DMS153 (cell line): ENCODE measurements around the gene MYCBPAP.

Source experiments
- DNase-seq: peaks from one replicate; lab custom pipeline; 2025; lab: John Stamatoyannopoulos, UW

Gene MYCBPAP

GRCh38 chr17:50519141-50519834 lies 11.0 kb downstream of the MYCBPAP start:
- no peak for DNase-seq

- DNase-seq: no peak
Observed at GRCh38 chr17:50520483-50520882, 12.2 kb downstream of the MYCBPAP start.

GRCh38 chr17:50521514-50521913 lies 13.3 kb downstream of the MYCBPAP start:
- DNase-seq: no peak

DNA sequence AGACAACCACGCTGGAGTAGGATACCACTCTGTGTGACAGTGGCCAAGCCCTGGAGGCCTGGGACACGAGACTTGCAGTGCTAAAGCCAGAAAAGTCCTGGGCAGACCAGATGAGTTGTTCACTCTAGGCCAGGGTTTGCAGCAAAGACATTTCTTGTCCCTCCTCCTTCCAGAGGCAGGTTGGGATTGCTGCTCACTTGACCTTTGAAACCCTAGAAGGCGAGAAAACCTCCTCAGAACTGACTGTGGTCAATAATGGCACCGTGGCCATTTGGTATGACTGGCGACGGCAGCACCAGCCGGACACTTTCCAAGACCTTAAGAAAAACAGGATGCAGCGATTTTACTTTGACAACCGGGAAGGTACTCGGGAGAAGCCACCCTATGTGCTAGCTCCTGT lies 14.5 kb downstream of the MYCBPAP start:
- no peak for DNase-seq

DNA sequence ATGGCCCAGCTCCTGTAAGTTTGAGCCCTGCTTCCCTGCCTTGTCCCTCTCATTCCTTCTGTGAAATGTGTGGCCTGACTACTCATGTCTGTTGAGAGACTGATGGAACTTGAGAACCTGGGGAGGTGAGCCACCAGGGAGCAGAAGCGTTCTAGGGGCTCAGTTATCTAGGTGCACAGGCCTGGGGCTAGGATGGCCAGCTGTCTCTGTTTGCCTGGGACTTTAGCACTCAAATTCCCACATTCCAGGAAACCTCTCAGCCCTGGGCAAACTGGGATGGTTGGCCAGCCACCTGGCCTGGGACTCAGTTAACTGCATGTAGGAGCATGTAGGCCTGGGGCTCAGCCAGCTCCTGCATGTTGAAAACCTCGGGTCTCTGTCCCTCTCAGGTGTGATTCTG lies 15.0 kb downstream of the MYCBPAP start:
- no peak for DNase-seq

- DNase-seq: no peak
Observed at GRCh38 chr17:50524838-50525237, 16.6 kb downstream of the MYCBPAP start.

DNA sequence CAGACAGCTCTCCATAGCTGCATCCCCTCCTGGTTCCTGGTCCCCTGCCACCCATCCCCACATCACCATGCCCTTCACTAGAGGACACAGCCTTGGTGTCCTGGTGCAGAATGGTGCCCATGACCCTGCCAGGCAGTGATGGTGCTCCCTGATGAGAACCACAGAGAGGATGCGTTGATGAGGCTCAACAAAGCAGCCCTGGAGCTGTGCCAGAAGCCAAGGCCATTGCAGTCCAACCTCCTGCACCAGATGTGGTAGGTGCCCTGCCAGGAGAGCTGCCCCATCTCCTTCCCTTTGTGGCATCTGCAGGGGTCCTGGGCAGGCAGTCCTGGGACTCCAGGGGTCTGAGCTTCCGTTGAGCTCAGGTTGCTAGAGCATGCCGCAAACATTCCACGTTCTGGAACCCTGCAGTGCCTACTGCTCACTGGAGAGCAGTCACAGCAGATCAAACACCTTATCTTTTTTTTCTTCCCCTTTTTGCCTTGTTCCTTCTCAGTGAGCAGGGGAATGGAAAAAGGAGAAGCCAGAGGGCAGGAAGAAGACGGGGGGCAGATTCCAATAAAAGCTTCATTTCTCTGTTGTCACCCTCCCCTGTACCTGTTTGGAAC lies 19.0 kb downstream of the MYCBPAP start:
- no peak for DNase-seq

DNA sequence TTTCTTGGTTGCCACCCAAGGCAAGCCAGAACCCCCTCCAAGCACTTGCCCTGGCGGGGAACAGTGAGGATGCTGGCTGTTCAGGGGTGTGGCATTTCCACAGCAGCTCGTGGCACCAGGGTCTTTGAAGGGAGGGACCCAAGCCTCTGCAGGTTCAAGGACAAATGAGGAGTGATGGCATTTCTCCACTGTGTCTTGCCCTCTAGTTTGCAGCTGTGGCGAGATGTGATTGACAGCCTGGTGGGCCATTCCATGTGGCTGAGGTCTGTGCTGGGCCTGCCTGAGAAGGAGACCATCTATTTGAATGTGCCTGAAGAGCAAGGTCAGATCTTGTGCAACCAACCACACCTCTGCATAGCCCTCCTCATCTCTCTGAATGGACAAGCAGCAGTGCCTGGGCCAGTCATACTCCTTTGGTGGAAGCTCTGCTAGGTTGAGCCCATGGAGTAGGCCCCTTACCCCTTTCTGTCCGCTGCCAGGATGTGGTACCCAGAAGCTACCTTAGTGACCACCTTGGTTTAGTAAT lies 19.8 kb downstream of the MYCBPAP start:
- DNase-seq: no peak

GRCh38 chr17:50529849-50530248 lies 21.6 kb downstream of the MYCBPAP start:
- DNase-seq: no peak

- no peak for DNase-seq
Observed at GRCh38 chr17:50531428-50532025, 23.3 kb downstream of the MYCBPAP start.

- no peak for DNase-seq
Observed at GRCh38 chr17:50532452-50533024, 24.3 kb downstream of the MYCBPAP start, which contains the start of gene EPN3. TSS of gene EPN3 (plus strand) at chr17:50532735. CDS start at chr17:50536557, 3,822 bp downstream.

DNA sequence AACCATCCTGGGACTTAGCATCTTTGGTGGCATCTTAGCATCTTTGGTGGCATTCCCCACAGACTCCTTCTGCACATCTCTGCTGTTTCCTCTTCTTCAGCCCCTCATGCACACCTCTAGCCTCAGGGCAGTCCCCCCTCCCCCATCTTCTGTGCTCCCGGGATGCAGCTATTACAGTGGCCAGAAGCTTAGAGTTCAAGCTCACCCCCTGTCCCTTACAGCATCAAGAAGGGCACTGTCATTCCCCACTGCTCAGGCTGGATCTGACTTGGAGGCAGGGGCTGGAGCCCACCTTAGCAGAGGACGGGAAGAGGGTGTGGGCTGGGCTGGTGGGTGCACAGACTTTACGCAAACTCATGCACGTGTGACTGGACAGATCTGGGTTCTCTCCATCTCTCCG lies 24.9 kb downstream of the MYCBPAP start:
- no peak for DNase-seq

- DNase-seq: peak; percentile 26
Observed at GRCh38 chr17:50533720-50534148, 25.5 kb downstream of the MYCBPAP start.

DNA sequence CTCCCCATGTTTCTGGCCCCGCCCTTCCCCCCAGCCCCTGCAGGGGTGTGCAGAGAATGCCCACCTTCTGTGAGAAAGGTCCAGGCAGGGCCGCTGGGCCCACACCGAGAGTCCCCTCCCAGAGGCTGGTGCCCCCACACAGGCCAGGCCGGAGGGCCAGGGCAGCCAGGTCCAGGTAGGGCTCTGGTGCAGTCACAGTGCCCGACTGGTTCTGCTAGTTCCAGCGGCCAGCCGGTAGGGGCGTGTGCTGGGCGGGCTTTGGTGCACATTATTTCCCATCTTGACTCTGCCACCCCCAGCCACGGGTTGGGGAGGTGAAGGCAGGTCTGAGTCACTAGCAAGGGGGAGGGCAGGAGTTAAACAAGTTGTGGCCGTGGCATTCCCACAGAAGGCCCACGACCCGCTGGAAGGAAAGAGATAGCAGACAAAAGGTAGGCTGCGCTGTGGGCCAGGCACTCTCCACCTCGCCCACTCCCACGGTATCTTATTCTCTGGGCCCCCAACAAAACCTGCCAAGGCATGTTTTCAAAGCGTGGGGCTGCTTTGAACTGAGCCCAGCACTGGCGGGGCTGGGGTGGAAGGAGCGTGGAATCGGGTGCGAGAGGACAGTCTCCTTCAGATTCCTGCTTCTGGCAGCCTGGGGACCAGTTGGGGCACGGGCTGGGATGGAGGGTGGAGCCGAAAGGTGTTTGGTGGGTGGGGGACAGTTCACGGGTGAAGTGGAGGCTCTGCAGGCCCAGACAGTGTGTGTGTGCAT lies 26.2 kb downstream of the MYCBPAP start:
- DNase-seq: no peak

GRCh38 chr17:50534979-50535326 lies 26.7 kb downstream of the MYCBPAP start:
- DNase-seq: no peak

GRCh38 chr17:50535407-50535806 lies 27.2 kb downstream of the MYCBPAP start:
- DNase-seq: no peak

- no peak for DNase-seq
Observed at GRCh38 chr17:50536683-50537646, 28.7 kb downstream of the MYCBPAP start.

GRCh38 chr17:50537721-50538548 lies 29.7 kb downstream of the MYCBPAP start:
- DNase-seq: no peak

GRCh38 chr17:50538549-50539410 lies 30.5 kb downstream of the MYCBPAP start:
- DNase-seq: no peak
